Lower lobe of right lung (tissue), 2 donors: ENCODE results near the gene IQGAP2. TPM values are rescaled to one million over a fixed set of nuclear protein-coding genes. Genes with fewer than 3 reads are reported as not detected.
A peak's percentile ranks its signal among the peaks of the same experiment; 100 is the strongest.

Source experiments
- ATAC-seq, 2 donors: fragments of 200-7000 bp; cut with Tn5 transposase; one replicate each; pipeline ENCODE4 v1.9.1; 2020 to 2022; ENCODE audit warnings: mild to moderate bottlenecking in 2 of 2, moderate library complexity in 2 of 2
- DNase-seq: peaks from one replicate; pipeline ENCODE4 v3.0.0-alpha.2; 2020
- H3K27ac ChIP-seq: fragments of 200-600 bp; one replicate; pipeline ENCODE4 v1.8.0; 2022
- H3K27me3 ChIP-seq: fragments of 200-600 bp; one replicate; pipeline ENCODE4 v1.8.0; 2022; ENCODE audit warnings: low read depth
- H3K36me3 ChIP-seq: fragments of 200-600 bp; one replicate; pipeline ENCODE4 v1.8.0; 2022; ENCODE audit warnings: mild to moderate bottlenecking
- H3K4me1 ChIP-seq: fragments of 200-600 bp; one replicate; pipeline ENCODE4 v1.8.0; 2022
- H3K4me3 ChIP-seq: fragments of 200-600 bp; one replicate; pipeline ENCODE4 v1.8.0; 2022; ENCODE audit warnings: mild to moderate bottlenecking
- H3K9me3 ChIP-seq: fragments of 200-600 bp; one replicate; pipeline ENCODE4 v1.8.0; 2022
- CTCF ChIP-seq: fragments of 200-600 bp; IDR thresholded peaks from one replicate; pipeline ENCODE4 v1.8.0; 2022; ENCODE audit warnings: antibody characterized with exemption, mild to moderate bottlenecking
- intact Hi-C: fragments of 100-400 bp; cut with DNase I; formaldehyde crosslinking; loops from one replicate; pipeline ENCODE4 v1.11.0; 2022
- total RNA-seq: library from RNA; stranded (reverse); fragmentation: NEBNext Ultra II Directional; extraction: Animal tissue kit (Norgen Biotek cat#: 25700); gene quantifications from one replicate; pipeline ENCODE4 v1.2.1, GENCODE V29; 2021
- donor health status: DM: no; HTN: yes; CAD: no; lungs with severe emphysema.

The IQGAP2 gene
- total RNA-seq, 1 donor from 2014 or later: 42.0 TPM

DNA sequence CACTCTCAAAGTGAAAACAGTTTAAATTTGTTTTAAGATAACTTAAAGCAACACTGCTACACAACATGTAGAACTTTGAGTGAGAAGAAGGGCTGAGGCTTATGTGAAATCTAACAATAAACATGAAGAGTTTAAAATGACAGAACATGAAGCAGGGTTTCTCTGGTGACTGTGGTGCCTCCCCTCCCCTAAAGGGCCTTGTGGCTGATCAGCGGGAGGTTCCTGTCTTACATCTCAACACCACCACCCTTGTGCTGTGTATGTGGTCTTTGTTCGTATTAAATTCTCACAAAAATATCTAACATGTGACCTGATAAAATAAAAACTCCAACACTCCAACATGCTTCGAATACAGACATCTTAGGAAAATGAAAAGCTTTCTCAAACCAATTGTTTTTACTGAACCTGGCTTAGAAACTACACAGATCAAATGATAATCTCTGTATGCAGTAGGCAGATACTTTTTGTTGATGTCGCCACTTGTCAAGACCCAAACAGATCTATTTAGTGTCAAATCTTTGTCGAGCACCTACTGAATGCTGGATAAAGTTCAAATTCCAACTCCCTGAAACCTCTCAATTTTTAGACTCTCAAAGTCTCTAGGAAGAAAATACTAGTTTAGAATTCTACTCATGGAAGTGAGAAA, 9.9 kb upstream of the IQGAP2 start:
- no peak for DNase-seq
- H3K4me1 ChIP-seq: no peaks in the 10 kb centered on the region
- H3K4me3 ChIP-seq: no peak overlapping the region
- H3K27me3 ChIP-seq: no peaks in the 10 kb centered on the region
- peak in 1 of 2 donors; percentile 29 for ATAC-seq
- TF ChIP-seq CTCF: no peak
- no peak overlapping the region for H3K27ac ChIP-seq
- no peaks in the 10 kb centered on the region for H3K9me3 ChIP-seq
- intact Hi-C loops: no loop called here
- no peaks in the 10 kb centered on the region for H3K36me3 ChIP-seq

GRCh38 chr5:76397200-76397599, 5.9 kb upstream of the IQGAP2 start:
- TF ChIP-seq CTCF: no peak
- Histone ChIP-seq H3K27ac (no peak overlapping the region), H3K27me3 (no peaks in the 10 kb centered on the region), H3K9me3 (no peaks in the 10 kb centered on the region), H3K36me3 (no peaks in the 10 kb centered on the region), H3K4me1 (peaks cover 8% of the 10 kb centered on the region), H3K4me3 (no peak overlapping the region)
- DNase-seq (no peak), ATAC-seq (no peak)
- intact Hi-C loops: no loop called here

- H3K36me3 ChIP-seq: no peaks in the 10 kb centered on the region
- H3K27me3 ChIP-seq: no peaks in the 10 kb centered on the region
Observed at GRCh38 chr5:76399268-76399667, 3.8 kb upstream of the IQGAP2 start.

DNA sequence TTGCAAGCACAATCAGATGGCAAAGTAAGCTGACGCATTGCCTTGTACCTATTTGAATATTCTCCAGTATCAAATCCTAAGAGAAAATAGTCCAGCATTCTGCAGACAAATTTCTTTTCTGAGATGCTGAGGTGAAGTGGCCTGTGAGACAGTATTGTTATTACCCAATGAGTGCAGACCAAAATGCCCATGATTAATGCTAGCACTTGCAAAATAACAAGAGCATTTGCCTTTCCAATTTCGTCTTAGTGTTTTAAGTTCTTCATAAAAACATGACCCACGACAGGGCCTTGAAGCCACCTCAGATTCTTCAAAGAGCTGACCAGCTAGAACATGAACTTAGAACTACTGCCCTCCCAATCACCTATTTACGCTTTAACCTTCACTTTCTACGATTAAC, 2.6 kb upstream of the IQGAP2 start:
- DNase-seq (no peak), ATAC-seq (no peak)
- intact Hi-C loops: no loop called here
- H3K27me3 ChIP-seq: no peaks in the 10 kb centered on the region
- peaks cover 19% of the 10 kb centered on the region for H3K4me1 ChIP-seq
- no peak overlapping the region for H3K4me3 ChIP-seq
- H3K27ac ChIP-seq: no peak overlapping the region
- TF ChIP-seq CTCF: no peak
- H3K9me3 ChIP-seq: no peaks in the 10 kb centered on the region
- no peaks in the 10 kb centered on the region for H3K36me3 ChIP-seq

More at GRCh38 chr5:76399268-76399667, 3.8 kb upstream of the IQGAP2 start:
- ATAC-seq (no peak), DNase-seq (no peak)
- TF ChIP-seq CTCF: no peak
- Histone ChIP-seq H3K4me3 (no peak overlapping the region), H3K27ac (no peak overlapping the region), H3K4me1 (peaks cover 19% of the 10 kb centered on the region), H3K9me3 (no peaks in the 10 kb centered on the region)
- intact Hi-C loops: no loop called here

GRCh38 chr5:76401801-76402250, 1.3 kb upstream of the IQGAP2 start:
- intact Hi-C loops: no loop called here
- H3K4me3 ChIP-seq: peak overlapping the region; percentile 70

More at GRCh38 chr5:76401801-76402250, 1.3 kb upstream of the IQGAP2 start:
- H3K27me3 ChIP-seq: no peaks in the 10 kb centered on the region
- ATAC-seq (peak in 1 of 2 donors; percentile 49), DNase-seq (peak; percentile 58)
- H3K27ac ChIP-seq: peak overlapping the region; percentile 89
- H3K36me3 ChIP-seq: no peaks in the 10 kb centered on the region
- H3K4me1 ChIP-seq: peaks cover 19% of the 10 kb centered on the region
- no peak for TF ChIP-seq CTCF
- no peaks in the 10 kb centered on the region for H3K9me3 ChIP-seq
